DOHH2 (cell line): ENCODE data around the gene RBM33.

Experiments
- H3F3A ChIP-seq: fragments of 200-600 bp; sonication (generic), shearing (Covaris generic); 2 replicates; pipeline ENCODE4 v1.6.0; 2016; ENCODE audit warnings: antibody characterized with exemption, mild to moderate bottlenecking; ENCODE audit not compliant: control insufficient read depth, insufficient read depth
- H3K27ac ChIP-seq: fragments of 200-600 bp; sonication (generic); 2 replicates; pipeline ENCODE4 v1.5.1; 2014; ENCODE audit warnings: low read depth, mild to moderate bottlenecking, low read length, moderate library complexity
- H3K27me3 ChIP-seq: fragments of 200-600 bp; sonication (generic); 2 replicates; pipeline ENCODE4 v1.6.1; 2014; ENCODE audit warnings: mild to moderate bottlenecking, low read length, mixed read lengths; ENCODE audit not compliant: control insufficient read depth
- H3K36me3 ChIP-seq: fragments of 200-600 bp; sonication (generic); 2 replicates; pipeline ENCODE4 v1.6.1; 2014; ENCODE audit warnings: mild to moderate bottlenecking, low read length, moderate library complexity, mixed read lengths; ENCODE audit not compliant: control insufficient read depth
- H3K4me1 ChIP-seq: fragments of 200-600 bp; sonication (generic); 2 replicates; pipeline ENCODE4 v1.6.1; 2014; ENCODE audit warnings: mild to moderate bottlenecking, low read length, mixed read lengths; ENCODE audit not compliant: control insufficient read depth
- H3K4me2 ChIP-seq: fragments of 200-600 bp; sonication (generic); 2 replicates; pipeline ENCODE4 v1.6.0; 2014; ENCODE audit warnings: mild to moderate bottlenecking, low read length, moderate library complexity
- H3K4me3 ChIP-seq: fragments of 200-600 bp; sonication (generic); 2 replicates; pipeline ENCODE4 v1.5.1; 2014; ENCODE audit warnings: mild to moderate bottlenecking, low read length, mixed read lengths
- H3K79me2 ChIP-seq: fragments of 200-600 bp; sonication (generic); 2 replicates; pipeline ENCODE4 v1.6.1; 2014; ENCODE audit warnings: mild to moderate bottlenecking, low read length, mixed read lengths; ENCODE audit not compliant: control insufficient read depth
- H3K9me2 ChIP-seq: fragments of 200-600 bp; sonication (generic); replicated peaks from 2 replicates; pipeline ENCODE4 v1.6.1; 2014; ENCODE audit warnings: mild to moderate bottlenecking, low read length, mixed read lengths; ENCODE audit not compliant: control insufficient read depth
- H3K9me3 ChIP-seq: fragments of 200-600 bp; sonication (generic); 2 replicates; pipeline ENCODE4 v1.6.1; 2014; ENCODE audit warnings: antibody characterized with exemption, low read length, mixed read lengths; ENCODE audit not compliant: control insufficient read depth, insufficient read depth
- H4K20me1 ChIP-seq: fragments of 200-600 bp; sonication (generic); 2 replicates; pipeline ENCODE4 v1.6.0; 2014; ENCODE audit warnings: low read depth, mild to moderate bottlenecking, antibody characterized with exemption, low read length, moderate library complexity; ENCODE audit not compliant: control insufficient read depth, insufficient read depth
- EZH2phosphoT487 ChIP-seq: fragments of 200-600 bp; sonication (generic); IDR thresholded peaks from 2 replicates; pipeline ENCODE4 v1.6.1; 2017; ENCODE audit warnings: borderline replicate concordance, mild to moderate bottlenecking, antibody characterized with exemption, low read length, moderate library complexity, mixed read lengths
- TF ChIP-seq, protein P1 (sequence below): fragments of 200-600 bp; sonication (generic); IDR thresholded peaks from one replicate; pipeline ENCODE4 v1.5.1; 2014; ENCODE audit warnings: antibody characterized with exemption, mild to moderate bottlenecking, low read depth, low read length; ENCODE audit not compliant: poor library complexity, severe bottlenecking

The RBM33 gene

DNA sequence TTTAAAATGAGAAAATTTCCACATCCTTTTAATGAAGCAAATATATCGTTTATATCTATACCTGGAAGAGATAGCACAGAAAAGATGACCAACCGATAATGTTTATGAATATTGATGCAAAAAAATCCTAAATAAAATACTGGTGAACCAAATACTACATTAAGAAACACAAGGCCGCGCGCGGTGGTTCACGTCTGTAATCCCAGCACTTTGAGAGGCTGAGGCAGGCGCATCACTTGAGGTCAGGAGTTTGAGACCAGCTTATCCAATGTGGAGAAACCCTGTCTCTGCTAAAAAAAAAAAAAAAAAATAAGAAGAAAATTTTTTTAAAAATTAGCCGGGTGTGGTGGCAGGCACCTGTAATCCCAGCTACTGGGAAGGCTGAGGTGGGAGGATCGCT, 142.0 kb downstream of the RBM33 start:
- no peaks in the 10 kb centered on the region for H3K4me1 ChIP-seq
- no peaks in the 10 kb centered on the region for H3K9me2 ChIP-seq
- no peak for TF ChIP-seq EZH2phosphoT487
- TF ChIP-seq, protein P1, sequence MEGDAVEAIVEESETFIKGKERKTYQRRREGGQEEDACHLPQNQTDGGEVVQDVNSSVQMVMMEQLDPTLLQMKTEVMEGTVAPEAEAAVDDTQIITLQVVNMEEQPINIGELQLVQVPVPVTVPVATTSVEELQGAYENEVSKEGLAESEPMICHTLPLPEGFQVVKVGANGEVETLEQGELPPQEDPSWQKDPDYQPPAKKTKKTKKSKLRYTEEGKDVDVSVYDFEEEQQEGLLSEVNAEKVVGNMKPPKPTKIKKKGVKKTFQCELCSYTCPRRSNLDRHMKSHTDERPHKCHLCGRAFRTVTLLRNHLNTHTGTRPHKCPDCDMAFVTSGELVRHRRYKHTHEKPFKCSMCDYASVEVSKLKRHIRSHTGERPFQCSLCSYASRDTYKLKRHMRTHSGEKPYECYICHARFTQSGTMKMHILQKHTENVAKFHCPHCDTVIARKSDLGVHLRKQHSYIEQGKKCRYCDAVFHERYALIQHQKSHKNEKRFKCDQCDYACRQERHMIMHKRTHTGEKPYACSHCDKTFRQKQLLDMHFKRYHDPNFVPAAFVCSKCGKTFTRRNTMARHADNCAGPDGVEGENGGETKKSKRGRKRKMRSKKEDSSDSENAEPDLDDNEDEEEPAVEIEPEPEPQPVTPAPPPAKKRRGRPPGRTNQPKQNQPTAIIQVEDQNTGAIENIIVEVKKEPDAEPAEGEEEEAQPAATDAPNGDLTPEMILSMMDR: no peak
- no peak overlapping the region for H3K4me3 ChIP-seq
- peaks cover 6% of the 10 kb centered on the region; the same call in 1 of the 2 replicates for H3K27me3 ChIP-seq
- H3K9me3 ChIP-seq: no peaks in the 10 kb centered on the region
- H3F3A ChIP-seq: peaks cover 13% of the 10 kb centered on the region
- no peak overlapping the region for H3K27ac ChIP-seq
- H3K36me3 ChIP-seq: peaks cover 11% of the 10 kb centered on the region; the same call in 1 of the 2 replicates
- H3K79me2 ChIP-seq: no peaks in the 10 kb centered on the region
- H3K4me2 ChIP-seq: no peak overlapping the region
- no peaks in the 10 kb centered on the region for H4K20me1 ChIP-seq

DNA sequence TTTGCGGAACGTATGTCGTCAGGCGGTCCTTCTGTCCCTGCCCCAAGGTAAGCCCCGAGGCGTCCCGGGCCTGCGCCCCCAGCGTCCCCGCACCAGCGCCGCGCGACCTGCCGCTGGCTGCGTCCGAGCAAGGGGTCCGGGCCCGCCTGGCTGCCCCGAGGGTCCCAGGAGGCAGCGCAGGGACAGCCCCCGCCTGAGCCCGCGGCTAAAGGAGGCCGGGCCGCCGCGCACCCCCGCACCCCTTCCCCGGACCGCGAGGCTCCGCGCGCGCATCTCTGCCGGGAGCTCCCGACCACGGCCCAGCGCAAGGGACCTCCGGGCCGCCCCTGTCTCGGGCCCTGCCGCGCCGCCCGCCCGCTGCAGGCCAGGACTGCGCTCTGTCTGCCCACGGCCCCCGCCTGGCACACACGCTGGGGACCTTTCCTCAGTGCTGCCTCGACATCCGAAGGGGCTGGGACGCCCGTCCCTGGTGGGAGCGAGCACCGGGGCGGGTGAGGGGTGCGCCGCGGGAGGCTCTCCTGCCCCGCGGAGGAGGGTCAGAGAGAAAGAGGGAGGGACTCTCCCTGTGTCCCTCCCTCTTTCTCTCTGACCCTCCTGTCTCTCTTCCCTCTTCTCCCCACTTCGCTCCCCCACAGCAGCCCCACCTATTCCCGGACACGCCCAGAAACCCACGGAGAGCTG, 142.8 kb downstream of the RBM33 start:
- no peaks in the 10 kb centered on the region for H3K9me2 ChIP-seq
- no peaks in the 10 kb centered on the region for H3K79me2 ChIP-seq
- peaks cover 13% of the 10 kb centered on the region for H3F3A ChIP-seq
- H3K27me3 ChIP-seq: peaks cover 6% of the 10 kb centered on the region; the same call in 1 of the 2 replicates
- H4K20me1 ChIP-seq: no peaks in the 10 kb centered on the region
- no peak overlapping the region for H3K4me2 ChIP-seq
- H3K4me1 ChIP-seq: no peaks in the 10 kb centered on the region
- H3K4me3 ChIP-seq: no peak overlapping the region
- no peak for TF ChIP-seq EZH2phosphoT487
- TF ChIP-seq, protein P1: no peak
- no peaks in the 10 kb centered on the region for H3K9me3 ChIP-seq
- H3K27ac ChIP-seq: no peak overlapping the region
- peaks cover 4% of the 10 kb centered on the region; the same call in 1 of the 2 replicates for H3K36me3 ChIP-seq

DNA sequence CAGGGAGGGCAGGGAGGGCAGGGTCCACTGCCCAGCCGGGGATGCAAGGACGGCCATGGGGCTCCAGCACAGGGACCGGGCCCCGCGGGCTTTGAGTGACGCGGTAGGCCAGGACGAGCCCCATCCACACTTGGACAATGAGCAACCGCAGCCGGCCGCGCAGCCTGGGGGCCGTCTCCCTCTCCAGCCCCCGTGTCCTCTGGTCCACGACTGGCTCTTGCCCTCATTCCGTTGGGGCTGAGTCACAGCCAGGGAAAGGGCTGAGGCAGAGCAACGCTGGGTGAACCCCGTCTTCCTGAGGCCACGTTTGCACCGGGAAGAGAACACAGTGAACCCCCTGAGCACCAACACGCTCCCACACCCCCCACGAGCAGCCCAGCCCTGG, 144.1 kb downstream of the RBM33 start:
- Histone ChIP-seq H3F3A (peaks cover 13% of the 10 kb centered on the region), H3K36me3 (no peaks in the 10 kb centered on the region; the same call in 1 of the 2 replicates), H3K4me2 (no peak overlapping the region), H3K4me3 (no peak overlapping the region), H3K79me2 (no peaks in the 10 kb centered on the region), H3K27ac (no peak overlapping the region), H3K27me3 (peaks cover 6% of the 10 kb centered on the region; the same call in 1 of the 2 replicates), H4K20me1 (no peaks in the 10 kb centered on the region), H3K9me3 (peaks cover 10% of the 10 kb centered on the region; the same call in 1 of the 2 replicates), H3K4me1 (no peaks in the 10 kb centered on the region), H3K9me2 (no peaks in the 10 kb centered on the region)
- no peak for TF ChIP-seq EZH2phosphoT487
- TF ChIP-seq, protein P1: no peak
